ENCODE measurements around the gene TBX19.

GRCh38 chr1:168316142-168316541 lies 35.5 kb downstream of the TBX19 start:
- TF ChIP-seq CTCF (IDR thresholded peaks at IDR 0.05) (no peak), POLR2A (IDR thresholded peaks at IDR 0.05) (no peak)
